C4-2B (cell line): ENCODE measurements around the gene SKI.

Source experiments
- ZFX ChIP-seq: fragments of 450-650 bp; IDR thresholded peaks from 2 replicates; pipeline ENCODE4 v1.6.1; 2017
- TF ChIP-seq, protein P1 (sequence below): fragments of 450-650 bp; conservative IDR thresholded peaks from 2 replicates; pipeline ENCODE4 v1.5.1; 2017; ENCODE audit warnings: mild to moderate bottlenecking

DNA sequence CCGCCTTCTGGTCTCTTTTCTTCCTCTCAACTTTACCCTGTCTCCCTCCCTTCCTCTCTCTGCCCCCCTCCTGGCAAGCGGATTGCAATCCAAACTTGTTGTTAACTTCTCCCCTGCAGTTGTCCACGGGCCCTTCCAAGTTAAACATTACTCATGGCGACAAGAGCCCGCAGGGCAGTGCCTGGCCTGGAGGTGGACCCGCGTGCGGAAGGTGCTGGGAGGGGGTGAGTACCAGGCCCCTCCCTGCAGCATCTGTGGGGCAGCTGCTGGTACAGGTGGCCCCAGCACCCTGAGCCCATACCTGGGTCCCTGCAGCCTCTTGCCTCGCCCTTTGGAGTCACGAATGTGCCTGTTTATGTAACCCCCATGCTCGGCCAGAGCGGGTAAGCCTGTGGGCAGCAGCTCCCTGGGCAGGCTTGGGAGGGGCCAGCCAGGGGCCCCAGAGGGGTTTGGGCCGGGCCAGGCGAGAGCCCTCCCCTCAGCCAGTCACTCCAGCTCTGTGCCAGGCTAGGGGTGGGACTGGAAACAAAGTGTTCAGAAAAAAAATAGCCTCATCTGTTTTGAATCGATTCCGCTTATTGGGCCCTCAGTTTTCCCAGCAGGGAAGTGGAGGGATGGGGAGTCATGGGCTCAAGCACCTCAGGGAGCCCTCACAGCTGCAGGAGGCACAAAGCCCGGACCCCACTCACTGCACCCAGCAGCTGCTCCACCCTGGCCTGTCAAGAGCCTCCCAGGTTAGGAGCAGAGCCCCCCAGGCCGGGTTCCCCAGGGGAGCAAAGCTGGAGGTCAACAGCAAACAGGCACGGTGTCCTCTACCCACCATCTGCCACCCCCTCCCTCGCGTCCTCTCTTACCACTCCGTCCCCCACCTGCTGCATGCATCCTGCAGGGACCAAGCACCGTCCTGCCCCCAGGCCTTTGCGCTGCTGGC lies 19.5 kb upstream of the SKI start:
- TF ChIP-seq, protein P1, sequence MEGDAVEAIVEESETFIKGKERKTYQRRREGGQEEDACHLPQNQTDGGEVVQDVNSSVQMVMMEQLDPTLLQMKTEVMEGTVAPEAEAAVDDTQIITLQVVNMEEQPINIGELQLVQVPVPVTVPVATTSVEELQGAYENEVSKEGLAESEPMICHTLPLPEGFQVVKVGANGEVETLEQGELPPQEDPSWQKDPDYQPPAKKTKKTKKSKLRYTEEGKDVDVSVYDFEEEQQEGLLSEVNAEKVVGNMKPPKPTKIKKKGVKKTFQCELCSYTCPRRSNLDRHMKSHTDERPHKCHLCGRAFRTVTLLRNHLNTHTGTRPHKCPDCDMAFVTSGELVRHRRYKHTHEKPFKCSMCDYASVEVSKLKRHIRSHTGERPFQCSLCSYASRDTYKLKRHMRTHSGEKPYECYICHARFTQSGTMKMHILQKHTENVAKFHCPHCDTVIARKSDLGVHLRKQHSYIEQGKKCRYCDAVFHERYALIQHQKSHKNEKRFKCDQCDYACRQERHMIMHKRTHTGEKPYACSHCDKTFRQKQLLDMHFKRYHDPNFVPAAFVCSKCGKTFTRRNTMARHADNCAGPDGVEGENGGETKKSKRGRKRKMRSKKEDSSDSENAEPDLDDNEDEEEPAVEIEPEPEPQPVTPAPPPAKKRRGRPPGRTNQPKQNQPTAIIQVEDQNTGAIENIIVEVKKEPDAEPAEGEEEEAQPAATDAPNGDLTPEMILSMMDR: no peak
- no peak for TF ChIP-seq ZFX
